ENCODE data around the gene FGD3. TPM values are rescaled to one million over a fixed set of nuclear protein-coding genes. Genes with fewer than 3 reads are reported as not detected.

The FGD3 gene
- total and polyA plus RNA-seq, 2 experiments from 2014 or later, result 5.8 to 6.5 TPM

DNA sequence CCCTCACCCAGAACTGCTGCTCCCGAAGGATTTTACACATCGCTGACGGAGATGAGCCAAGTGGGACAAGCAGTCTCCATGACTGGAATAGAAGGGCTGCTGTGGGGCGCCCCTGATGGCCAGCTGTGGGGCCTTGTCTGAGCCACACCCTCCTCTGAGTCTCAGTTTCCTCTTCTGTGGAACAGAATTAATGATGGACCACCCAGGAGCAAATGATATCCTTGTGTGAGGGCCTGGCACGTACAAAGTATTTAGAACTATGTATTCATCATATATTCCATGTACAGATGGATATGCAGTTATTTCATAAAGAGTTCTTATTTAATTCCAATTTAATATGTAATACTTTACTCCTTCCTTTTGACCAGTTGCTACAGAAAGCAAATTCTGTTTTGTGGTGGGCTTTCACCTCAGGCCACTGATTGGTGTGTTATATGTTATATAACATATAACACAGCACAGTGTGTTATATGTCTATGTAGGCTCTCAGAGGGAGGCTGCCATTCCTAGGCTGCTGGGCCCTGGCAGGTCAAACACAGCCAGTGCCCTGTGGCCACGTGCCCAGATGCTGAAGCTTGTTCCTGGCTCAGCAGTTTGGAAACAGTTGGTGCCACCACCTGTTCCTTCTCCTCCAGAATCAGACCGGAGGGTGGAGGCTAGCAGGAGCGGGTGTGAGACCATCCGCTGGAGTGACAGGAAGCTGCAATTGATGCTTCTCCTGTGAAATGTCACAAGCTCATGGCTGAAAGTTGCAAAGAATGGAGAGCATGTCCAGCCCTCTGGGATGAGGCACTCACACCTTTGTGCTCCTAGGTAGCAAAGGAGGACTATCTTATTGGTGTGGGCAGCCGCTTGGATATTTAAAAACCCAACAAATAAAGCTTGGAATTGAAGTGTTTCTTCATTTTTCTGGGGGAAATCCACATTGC lies 4.4 kb upstream of the FGD3 start:
- H3K9me3 ChIP-seq (ENCODE audit: low read depth), result no peaks in the 10 kb centered on the region
- H3K79me2 ChIP-seq, result no peaks in the 10 kb centered on the region
- H3K4me3 ChIP-seq, result no peak overlapping the region
- H3K27ac ChIP-seq, result no peak overlapping the region
- no peaks in the 10 kb centered on the region for H3K4me1 ChIP-seq (ENCODE audit: insufficient read depth)
- no peaks in the 10 kb centered on the region for H3K36me3 ChIP-seq (replicated peaks; ENCODE audit: insufficient read depth, low read depth)
- no peaks in the 10 kb centered on the region for H3K9me2 ChIP-seq (replicated peaks; ENCODE audit: insufficient read depth)
- DNase-seq (ENCODE audit: low spot score), result no peak
- 82% methylated on average over 10 of the region's 10 CpGs for WGBS (ENCODE audit: low lambda C conversion rate, missing lambda C conversion rate)
- H4K20me1 ChIP-seq (ENCODE audit: insufficient read depth, poor library complexity, severe bottlenecking), result no peaks in the 10 kb centered on the region
- H3K4me2 ChIP-seq, result no peak overlapping the region
- TF ChIP-seq EZH2phosphoT487 (IDR thresholded peaks at IDR 0.05; ENCODE audit: low read depth, severe bottlenecking, unreplicated experiment) (no peak), EZH2 (IDR thresholded peaks at IDR 0.05; ENCODE audit: borderline replicate concordance) (no peak)
- TF ChIP-seq, protein P1, sequence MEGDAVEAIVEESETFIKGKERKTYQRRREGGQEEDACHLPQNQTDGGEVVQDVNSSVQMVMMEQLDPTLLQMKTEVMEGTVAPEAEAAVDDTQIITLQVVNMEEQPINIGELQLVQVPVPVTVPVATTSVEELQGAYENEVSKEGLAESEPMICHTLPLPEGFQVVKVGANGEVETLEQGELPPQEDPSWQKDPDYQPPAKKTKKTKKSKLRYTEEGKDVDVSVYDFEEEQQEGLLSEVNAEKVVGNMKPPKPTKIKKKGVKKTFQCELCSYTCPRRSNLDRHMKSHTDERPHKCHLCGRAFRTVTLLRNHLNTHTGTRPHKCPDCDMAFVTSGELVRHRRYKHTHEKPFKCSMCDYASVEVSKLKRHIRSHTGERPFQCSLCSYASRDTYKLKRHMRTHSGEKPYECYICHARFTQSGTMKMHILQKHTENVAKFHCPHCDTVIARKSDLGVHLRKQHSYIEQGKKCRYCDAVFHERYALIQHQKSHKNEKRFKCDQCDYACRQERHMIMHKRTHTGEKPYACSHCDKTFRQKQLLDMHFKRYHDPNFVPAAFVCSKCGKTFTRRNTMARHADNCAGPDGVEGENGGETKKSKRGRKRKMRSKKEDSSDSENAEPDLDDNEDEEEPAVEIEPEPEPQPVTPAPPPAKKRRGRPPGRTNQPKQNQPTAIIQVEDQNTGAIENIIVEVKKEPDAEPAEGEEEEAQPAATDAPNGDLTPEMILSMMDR (IDR thresholded peaks at IDR 0.05; ENCODE audit: poor library complexity), result no peak
- H2AFZ ChIP-seq, result no peak overlapping the region
- no peaks in the 10 kb centered on the region for H3K27me3 ChIP-seq

DNA sequence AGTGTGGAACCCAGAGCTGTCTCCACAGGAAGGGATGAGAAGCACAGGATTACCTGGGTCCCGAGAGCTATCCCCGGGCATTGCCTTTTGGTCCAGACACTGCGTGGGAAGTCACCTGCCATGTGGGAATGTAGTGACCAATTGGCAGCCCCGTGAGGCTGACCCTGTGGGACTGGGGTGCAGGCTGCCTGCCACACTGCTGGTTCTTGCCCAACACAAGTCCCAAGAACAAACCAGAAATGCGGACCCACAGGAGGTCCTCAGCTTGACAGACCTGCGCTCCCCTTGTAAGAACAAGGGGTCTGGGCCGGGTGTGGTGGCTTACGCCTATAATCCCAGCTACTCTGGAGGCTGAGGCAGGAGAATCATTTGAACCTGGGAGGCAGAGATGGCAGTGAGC lies 2.4 kb upstream of the FGD3 start:
- DNase-seq (ENCODE audit: low spot score), result no peak
- Histone ChIP-seq H3K79me2 (no peaks in the 10 kb centered on the region), H3K27me3 (no peaks in the 10 kb centered on the region), H4K20me1 (ENCODE audit: insufficient read depth, poor library complexity, severe bottlenecking) (no peaks in the 10 kb centered on the region), H3K9me2 (replicated peaks; ENCODE audit: insufficient read depth) (no peaks in the 10 kb centered on the region), H2AFZ (no peak overlapping the region), H3K4me2 (no peak overlapping the region), H3K4me1 (ENCODE audit: insufficient read depth) (no peaks in the 10 kb centered on the region), H3K27ac (no peak overlapping the region), H3K36me3 (replicated peaks; ENCODE audit: insufficient read depth, low read depth) (no peaks in the 10 kb centered on the region), H3K4me3 (no peak overlapping the region), H3K9me3 (ENCODE audit: low read depth) (no peaks in the 10 kb centered on the region)
- TF ChIP-seq, protein P1 (IDR thresholded peaks at IDR 0.05; ENCODE audit: poor library complexity), result no peak
- no peak for TF ChIP-seq EZH2 (IDR thresholded peaks at IDR 0.05; ENCODE audit: borderline replicate concordance)
- no peak for TF ChIP-seq EZH2phosphoT487 (IDR thresholded peaks at IDR 0.05; ENCODE audit: low read depth, severe bottlenecking, unreplicated experiment)
- WGBS (ENCODE audit: low lambda C conversion rate, missing lambda C conversion rate), result 97% methylated on average over 8 of the region's 8 CpGs

DNA sequence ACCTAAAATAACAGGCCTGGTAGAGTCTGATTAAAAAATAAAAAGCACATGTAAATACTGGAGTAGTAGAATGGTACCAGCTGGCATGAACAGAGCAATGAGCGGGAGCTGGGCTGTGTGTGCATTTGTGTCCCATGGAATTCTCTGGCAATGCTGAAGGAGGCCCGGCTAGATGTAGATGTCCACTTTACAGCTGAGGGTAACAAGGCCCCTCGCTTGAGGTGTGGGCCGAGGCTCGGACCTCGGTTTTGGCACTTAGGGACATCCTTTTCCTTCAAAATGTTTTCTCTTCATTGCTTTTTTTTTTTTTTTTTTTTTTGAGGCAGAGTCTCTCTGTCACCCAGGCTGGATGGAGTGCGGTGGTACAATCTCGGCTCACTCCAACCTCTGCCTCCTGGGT lies 1.5 kb upstream of the FGD3 start:
- Histone ChIP-seq H4K20me1 (ENCODE audit: insufficient read depth, poor library complexity, severe bottlenecking) (no peaks in the 10 kb centered on the region), H2AFZ (no peak overlapping the region), H3K4me2 (no peak overlapping the region), H3K4me3 (no peak overlapping the region), H3K9me2 (replicated peaks; ENCODE audit: insufficient read depth) (no peaks in the 10 kb centered on the region), H3K36me3 (replicated peaks; ENCODE audit: insufficient read depth, low read depth) (no peaks in the 10 kb centered on the region), H3K27me3 (no peaks in the 10 kb centered on the region), H3K27ac (no peak overlapping the region), H3K4me1 (ENCODE audit: insufficient read depth) (no peaks in the 10 kb centered on the region), H3K79me2 (no peaks in the 10 kb centered on the region), H3K9me3 (ENCODE audit: low read depth) (no peaks in the 10 kb centered on the region)
- no peak for DNase-seq (ENCODE audit: low spot score)
- TF ChIP-seq, protein P1 (IDR thresholded peaks at IDR 0.05; ENCODE audit: poor library complexity), result no peak
- TF ChIP-seq EZH2phosphoT487 (IDR thresholded peaks at IDR 0.05; ENCODE audit: low read depth, severe bottlenecking, unreplicated experiment), result no peak
- 96% methylated on average over 8 of the region's 8 CpGs for whole genome bisulfite sequencing (ENCODE audit: low lambda C conversion rate, missing lambda C conversion rate)
